Nephron (organoid): ENCODE measurements around the gene COL8A2.

Source experiments
- H3K27ac Mint-ChIP-seq, 3 experiments: 2 replicates each; pipeline ENCODE4 v1.8.0; 2020; ENCODE audit warnings: mixed read lengths in 3 of 3, mild to moderate bottlenecking in 2 of 3, moderate library complexity in 1 of 3
- H3K27me3 Mint-ChIP-seq: 2 replicates; pipeline ENCODE4 v1.8.0; 2021; ENCODE audit warnings: low read depth, mild to moderate bottlenecking, moderate library complexity, mixed read lengths
- H3K36me3 Mint-ChIP-seq: 2 replicates; pipeline ENCODE4 v1.8.0; 2020; ENCODE audit warnings: low read depth, mixed read lengths
- H3K4me1 Mint-ChIP-seq: 2 replicates; pipeline ENCODE4 v1.8.0; 2020; ENCODE audit warnings: mixed read lengths
- H3K4me3 Mint-ChIP-seq, 3 experiments: 2 replicates each; pipeline ENCODE4 v1.8.0; 2020; ENCODE audit warnings: mild to moderate bottlenecking in 3 of 3, mixed read lengths in 3 of 3, moderate library complexity in 2 of 3
- H3K9me3 Mint-ChIP-seq: 2 replicates; pipeline ENCODE4 v1.8.0; 2020; ENCODE audit warnings: mixed read lengths
- CTCF ChIP-seq, 3 experiments: fragments of 200-600 bp; sonication (generic); IDR thresholded peaks; one replicate each; pipeline ENCODE4 v1.5.0; 2021; ENCODE audit warnings: antibody characterized with exemption in 3 of 3; ENCODE audit not compliant: unreplicated experiment in 3 of 3

Gene COL8A2

DNA sequence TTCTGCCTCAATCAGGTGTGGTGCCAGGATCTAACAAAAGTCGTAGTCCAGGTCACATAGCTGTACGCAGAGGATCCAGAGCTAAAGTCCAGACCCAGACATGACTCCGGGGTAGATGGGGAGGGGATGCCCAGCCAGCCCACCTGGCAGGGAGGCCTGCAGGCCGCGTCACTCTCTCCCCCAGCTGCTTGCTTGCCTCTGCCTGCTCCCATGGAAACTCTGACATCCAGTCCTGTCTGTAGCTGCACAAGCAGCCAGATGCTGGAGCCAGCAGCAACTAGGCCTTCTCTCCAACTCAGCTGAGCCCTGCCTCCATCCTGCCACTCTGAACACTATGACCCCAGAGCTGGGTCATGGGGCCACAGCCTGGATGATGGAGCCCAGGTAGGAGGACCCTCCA lies 8.1 kb downstream of the COL8A2 start:
- peaks cover 28% of the 10 kb centered on the region for H3K4me1 Mint-ChIP-seq
- no peak overlapping the region for H3K4me3 Mint-ChIP-seq
- peaks cover 15% of the 10 kb centered on the region for H3K27me3 Mint-ChIP-seq
- no peaks in the 10 kb centered on the region for H3K9me3 Mint-ChIP-seq
- peak overlapping the region in 2 of 3 experiments; percentile 4 to 6 for H3K27ac Mint-ChIP-seq
- no peaks in the 10 kb centered on the region for H3K36me3 Mint-ChIP-seq
- no peak for TF ChIP-seq CTCF (IDR thresholded peaks at IDR 0.05; ENCODE audit: unreplicated experiment in 3 of 3)

- peak overlapping the region in 2 of 3 experiments; percentile 4 to 6 for H3K27ac Mint-ChIP-seq
These were observed 9.1 kb downstream of the COL8A2 start for GRCh38 chr1:36115931-36116330.

DNA sequence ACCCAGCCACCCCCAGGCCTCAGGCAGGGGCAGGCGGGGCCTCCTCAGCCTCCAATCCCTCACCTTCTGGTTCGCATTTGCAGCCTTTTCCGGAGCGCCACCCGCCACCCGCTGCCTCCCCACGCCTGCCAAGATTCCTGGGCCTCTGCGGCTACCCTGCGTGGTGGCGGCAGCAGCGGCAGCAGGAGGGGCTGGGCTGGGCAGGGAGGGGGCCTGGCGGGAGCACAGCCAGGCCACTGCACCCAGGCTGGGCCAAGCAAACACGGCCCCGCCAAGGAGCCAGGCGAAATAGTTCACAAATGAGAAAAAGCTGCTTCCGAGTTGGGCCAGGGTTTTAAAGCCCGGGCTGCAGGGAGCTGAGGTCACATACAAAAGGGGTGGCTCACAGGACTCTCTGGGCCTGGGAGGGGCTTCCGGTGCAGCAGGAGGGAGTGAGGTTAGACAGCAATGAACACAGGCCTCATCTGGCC lies 9.8 kb downstream of the COL8A2 start:
- Mint-ChIP-seq H3K27me3 (peaks cover 13% of the 10 kb centered on the region), H3K36me3 (no peaks in the 10 kb centered on the region), H3K4me3 (no peak overlapping the region), H3K4me1 (peaks cover 28% of the 10 kb centered on the region), H3K9me3 (no peaks in the 10 kb centered on the region), H3K27ac (peak overlapping the region in 1 of 3 experiments; percentile 46)
- no peak for TF ChIP-seq CTCF (IDR thresholded peaks at IDR 0.05; ENCODE audit: unreplicated experiment in 3 of 3)

More at GRCh38 chr1:36115931-36116330, 9.1 kb downstream of the COL8A2 start:
- Mint-ChIP-seq H3K4me1 (peaks cover 28% of the 10 kb centered on the region), H3K36me3 (no peaks in the 10 kb centered on the region), H3K27me3 (peaks cover 15% of the 10 kb centered on the region), H3K9me3 (no peaks in the 10 kb centered on the region), H3K4me3 (no peak overlapping the region)
- TF ChIP-seq CTCF (IDR thresholded peaks at IDR 0.05; ENCODE audit: unreplicated experiment in 3 of 3) = no peak

GRCh38 chr1:36114371-36114770 lies 10.7 kb downstream of the COL8A2 start:
- no peaks in the 10 kb centered on the region for H3K9me3 Mint-ChIP-seq
- TF ChIP-seq CTCF (IDR thresholded peaks at IDR 0.05; ENCODE audit: unreplicated experiment in 3 of 3) = no peak
- H3K4me1 Mint-ChIP-seq = peaks cover 20% of the 10 kb centered on the region
- no peak overlapping the region for H3K4me3 Mint-ChIP-seq
- H3K27ac Mint-ChIP-seq = peak overlapping the region in 1 of 3 experiments; percentile 57
- peaks cover 10% of the 10 kb centered on the region for H3K27me3 Mint-ChIP-seq
- H3K36me3 Mint-ChIP-seq = no peaks in the 10 kb centered on the region

DNA sequence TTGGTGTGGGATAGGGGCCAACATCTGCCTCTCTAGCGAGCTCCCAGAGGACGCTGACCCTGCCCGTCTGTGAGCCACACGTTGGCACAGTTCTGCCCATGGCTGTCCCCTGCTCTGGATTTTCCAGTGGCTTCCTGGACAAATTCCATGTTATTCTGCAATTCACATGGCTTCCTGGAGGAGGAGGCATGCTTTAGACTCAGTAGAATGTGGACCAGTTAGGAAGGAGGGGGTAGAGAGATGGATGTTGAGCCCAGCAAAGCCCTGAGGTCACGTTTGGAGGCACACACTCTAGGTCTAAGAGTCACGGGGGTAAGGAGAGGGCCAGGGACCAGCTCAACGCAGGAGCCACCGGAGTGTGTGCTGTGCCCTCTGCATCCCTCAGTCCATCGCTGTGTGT lies 12.2 kb downstream of the COL8A2 start:
- H3K27ac Mint-ChIP-seq = peak overlapping the region in 1 of 3 experiments; percentile 65
- no peaks in the 10 kb centered on the region for H3K36me3 Mint-ChIP-seq
- no peaks in the 10 kb centered on the region for H3K9me3 Mint-ChIP-seq
- TF ChIP-seq CTCF (IDR thresholded peaks at IDR 0.05; ENCODE audit: unreplicated experiment in 3 of 3) = no peak
- H3K4me1 Mint-ChIP-seq = peaks cover 25% of the 10 kb centered on the region
- peaks cover 12% of the 10 kb centered on the region for H3K27me3 Mint-ChIP-seq
- no peak overlapping the region for H3K4me3 Mint-ChIP-seq

DNA sequence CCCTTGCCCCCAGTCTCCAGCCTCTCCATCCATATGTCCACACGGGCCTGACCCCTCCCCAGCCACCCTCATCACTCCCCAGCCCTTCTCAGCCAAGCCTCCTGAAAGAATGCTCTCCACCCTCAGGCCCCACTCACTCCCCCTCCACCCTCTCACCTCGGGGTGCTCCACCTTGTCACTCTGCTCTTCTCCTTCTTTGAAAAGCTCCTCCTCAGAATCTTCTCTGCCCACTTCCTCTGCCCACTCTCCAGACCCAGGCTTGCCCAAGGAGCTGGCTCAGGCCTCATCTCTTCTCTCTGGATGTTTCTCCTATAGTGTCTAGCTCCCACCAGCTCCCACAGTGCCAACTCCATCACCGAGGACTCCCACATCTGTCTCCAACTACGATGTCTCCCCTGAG lies 13.9 kb downstream of the COL8A2 start:
- peaks cover 14% of the 10 kb centered on the region for H3K4me1 Mint-ChIP-seq
- H3K4me3 Mint-ChIP-seq = no peak overlapping the region
- H3K36me3 Mint-ChIP-seq = no peaks in the 10 kb centered on the region
- no peak for TF ChIP-seq CTCF (IDR thresholded peaks at IDR 0.05; ENCODE audit: unreplicated experiment in 3 of 3)
- no peaks in the 10 kb centered on the region for H3K9me3 Mint-ChIP-seq
- H3K27me3 Mint-ChIP-seq = peaks cover 13% of the 10 kb centered on the region
- peak overlapping the region in 1 of 3 experiments; percentile 2 for H3K27ac Mint-ChIP-seq
